Cardiac septum (tissue), 1 donor: ENCODE measurements around the gene IL27RA. TPM values are rescaled to one million over a fixed set of nuclear protein-coding genes. Genes with fewer than 3 reads are reported as not detected.
"Not testable (repeated sequence)": the region's sequence is repeated elsewhere in the genome, so short reads cannot be mapped to it uniquely, and the experiment has no call there.

ENCODE experiments used
- DNase-seq: peaks from one replicate; pipeline ENCODE4 v3.0.0-alpha.2; 2020; ENCODE audit warnings: low spot score
- intact Hi-C: fragments of 100-400 bp; cut with DNase I; formaldehyde crosslinking; loops from one replicate; pipeline ENCODE4 v1.14.0; 2022
- total RNA-seq: library from RNA; stranded (reverse); fragmentation: NEBNext Ultra II Directional; extraction: Animal tissue kit (Norgen Biotek cat#: 25700); gene quantifications from one replicate; pipeline ENCODE4 v1.2.1, GENCODE V29; 2021
- donor health status: DM: no; HTN: no; CAD: no.

IL27RA gene
- total RNA-seq, 1 donor from 2014 or later = 3.0 TPM

DNA sequence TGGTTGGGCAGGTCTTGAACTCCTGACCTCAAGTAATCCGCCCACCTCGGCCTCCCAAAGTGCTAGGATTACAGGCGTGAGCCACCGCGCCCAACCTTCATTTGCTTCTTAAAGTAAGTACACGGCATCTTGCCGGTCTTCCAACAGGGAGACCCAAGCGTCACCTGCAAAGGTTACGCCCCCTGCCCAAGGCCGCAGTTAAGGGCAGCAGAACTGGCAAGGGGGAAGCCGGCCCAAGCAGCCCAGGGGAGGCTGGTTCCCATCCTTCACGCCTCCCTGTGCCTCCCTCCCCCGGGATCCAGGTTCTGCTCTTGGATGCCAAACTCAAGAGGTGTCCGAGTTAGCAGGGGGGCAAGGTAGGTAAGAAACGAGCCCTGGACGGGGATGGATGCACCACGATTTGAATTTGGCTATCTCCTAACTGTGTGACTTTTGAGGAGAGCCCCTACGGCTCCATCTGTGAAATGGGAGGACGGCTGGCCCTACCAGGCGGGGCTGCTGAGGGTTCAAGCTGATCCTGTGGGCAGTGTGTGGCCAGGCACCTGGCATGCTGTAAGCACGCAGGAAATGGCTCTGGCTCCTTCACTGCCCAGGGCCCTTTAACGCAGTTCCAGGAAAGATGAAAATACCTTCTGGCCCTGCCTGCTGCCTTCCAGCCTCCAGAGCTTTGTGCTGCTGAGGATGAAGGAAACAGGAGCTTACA lies 34.5 kb upstream of the IL27RA start:
- DNase-seq = no peak
- intact Hi-C loops = no loop called here

DNA sequence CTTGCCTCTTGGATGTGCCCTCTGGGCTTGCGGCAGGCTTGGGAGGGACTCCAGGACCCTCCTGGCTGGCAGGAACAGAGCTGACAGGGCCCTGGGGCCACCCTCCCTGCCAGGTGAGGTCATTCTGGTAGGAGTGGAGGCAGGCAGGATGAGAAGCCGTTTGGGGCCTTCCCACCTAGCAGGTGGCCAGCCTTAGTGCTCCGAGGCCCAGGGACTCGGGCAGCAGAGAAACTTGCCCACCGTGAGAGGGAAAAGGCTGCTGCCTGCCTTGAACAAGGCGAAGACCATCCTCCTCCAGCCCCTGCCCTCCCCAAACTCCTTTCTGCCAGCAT lies 34.0 kb upstream of the IL27RA start:
- intact Hi-C loops = no loop called here
- DNase-seq = no peak

DNA sequence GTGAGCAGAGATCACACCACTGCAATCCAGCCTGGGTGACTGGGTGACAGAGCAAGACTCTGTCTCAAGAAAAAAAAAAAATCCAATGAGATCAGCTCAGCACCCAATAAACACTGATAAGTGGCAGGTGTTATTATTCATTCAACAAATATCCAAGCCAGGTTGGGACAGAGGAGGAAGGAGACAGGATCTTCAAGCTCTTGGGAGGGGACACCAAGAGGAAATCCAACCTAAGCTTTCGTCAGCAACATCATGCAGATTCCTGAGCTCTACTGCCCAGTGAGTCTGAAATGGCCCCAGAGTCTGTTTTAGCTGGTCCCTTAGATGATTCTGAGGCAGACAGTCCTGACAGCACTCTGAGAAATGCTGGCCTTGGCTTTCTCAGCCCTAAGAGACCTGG lies 33.1 kb upstream of the IL27RA start:
- DNase-seq = no peak
- intact Hi-C loops = no loop called here

DNA sequence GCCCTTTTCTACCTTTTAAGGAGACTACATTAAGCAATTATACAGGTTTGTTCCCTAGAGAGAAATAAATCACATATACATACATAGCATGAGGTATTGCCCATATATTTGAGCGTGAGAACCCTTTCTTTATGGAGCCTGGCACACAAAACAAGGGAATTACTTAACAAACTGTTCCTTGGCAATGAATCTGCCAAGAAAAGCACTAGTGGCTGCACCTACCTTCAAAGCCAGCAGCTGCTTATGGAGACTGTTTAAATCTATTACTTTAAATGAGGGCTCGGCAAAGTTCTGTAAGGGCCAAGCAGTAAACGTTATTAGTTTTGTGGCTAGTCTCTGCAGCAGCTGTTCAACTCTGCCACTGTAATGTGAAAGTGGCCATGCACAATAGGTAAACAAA lies 32.5 kb upstream of the IL27RA start:
- intact Hi-C loops = no loop called here
- no peak for DNase-seq

DNA sequence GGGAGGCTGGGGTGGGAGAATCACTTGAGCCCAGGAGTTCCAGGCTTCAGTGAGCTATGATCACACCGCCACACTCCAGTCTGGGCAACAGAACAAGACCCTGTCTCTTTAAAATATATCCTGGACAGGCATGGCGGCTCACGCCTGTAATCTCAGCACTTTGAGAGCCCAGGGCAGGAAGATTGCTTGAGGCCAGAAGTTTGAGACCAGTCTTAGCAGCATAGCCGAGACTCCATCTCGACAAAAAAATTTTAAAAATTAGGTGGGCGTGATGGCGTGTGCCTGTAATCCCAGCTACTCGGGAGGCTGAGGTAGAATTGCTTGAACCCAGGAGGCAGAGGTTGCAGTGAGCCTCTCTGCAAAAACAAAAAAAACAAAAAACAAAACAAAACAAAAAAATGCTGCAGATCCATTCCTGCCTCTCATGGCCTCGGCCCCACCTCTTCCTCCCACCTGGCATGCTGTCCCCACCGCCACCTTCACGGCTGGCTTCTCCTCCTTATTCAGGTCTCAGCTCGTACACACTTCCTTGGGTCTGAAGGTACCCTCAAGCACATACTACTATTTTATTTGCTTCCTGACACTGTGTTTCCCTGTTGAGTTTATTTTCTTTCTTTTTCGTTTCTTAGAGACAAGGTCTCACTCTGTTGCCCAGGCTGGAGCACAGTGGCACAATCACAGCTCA lies 30.7 kb upstream of the IL27RA start:
- intact Hi-C loops = no loop called here
- DNase-seq = no peak

DNA sequence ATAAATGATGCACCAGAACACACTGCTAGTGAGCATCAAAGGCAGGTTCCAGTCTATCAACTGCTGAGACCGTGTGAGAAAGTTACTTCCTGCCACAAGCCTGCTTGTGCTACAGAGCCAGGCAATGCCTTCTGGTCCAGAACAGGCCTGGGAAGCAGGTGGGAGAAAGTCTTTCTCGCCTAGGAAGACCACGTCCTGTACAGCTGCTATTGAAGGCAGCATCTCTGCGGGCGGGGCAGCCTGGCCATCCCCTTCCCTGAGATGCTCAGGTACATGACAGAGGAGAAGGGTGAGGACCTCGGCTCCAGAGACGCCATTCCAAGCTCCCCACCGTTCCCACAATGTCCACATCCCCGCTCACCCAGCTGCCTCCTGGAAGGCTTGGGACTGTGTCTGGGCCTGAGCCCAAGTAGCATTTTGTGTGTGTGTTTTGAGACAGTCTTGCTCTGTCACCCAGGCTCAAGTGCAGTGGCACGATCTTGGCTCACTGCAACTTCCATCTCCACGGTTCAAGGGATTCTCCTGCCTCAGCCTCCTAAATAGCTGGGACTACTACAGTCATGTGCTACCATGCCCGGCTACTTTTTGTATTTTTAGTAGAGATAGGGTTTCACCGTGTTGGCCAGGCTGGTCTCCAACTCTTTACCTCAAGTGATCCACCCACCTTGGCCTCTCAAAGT lies 28.9 kb upstream of the IL27RA start:
- intact Hi-C loops = no loop called here
- no peak for DNase-seq

DNA sequence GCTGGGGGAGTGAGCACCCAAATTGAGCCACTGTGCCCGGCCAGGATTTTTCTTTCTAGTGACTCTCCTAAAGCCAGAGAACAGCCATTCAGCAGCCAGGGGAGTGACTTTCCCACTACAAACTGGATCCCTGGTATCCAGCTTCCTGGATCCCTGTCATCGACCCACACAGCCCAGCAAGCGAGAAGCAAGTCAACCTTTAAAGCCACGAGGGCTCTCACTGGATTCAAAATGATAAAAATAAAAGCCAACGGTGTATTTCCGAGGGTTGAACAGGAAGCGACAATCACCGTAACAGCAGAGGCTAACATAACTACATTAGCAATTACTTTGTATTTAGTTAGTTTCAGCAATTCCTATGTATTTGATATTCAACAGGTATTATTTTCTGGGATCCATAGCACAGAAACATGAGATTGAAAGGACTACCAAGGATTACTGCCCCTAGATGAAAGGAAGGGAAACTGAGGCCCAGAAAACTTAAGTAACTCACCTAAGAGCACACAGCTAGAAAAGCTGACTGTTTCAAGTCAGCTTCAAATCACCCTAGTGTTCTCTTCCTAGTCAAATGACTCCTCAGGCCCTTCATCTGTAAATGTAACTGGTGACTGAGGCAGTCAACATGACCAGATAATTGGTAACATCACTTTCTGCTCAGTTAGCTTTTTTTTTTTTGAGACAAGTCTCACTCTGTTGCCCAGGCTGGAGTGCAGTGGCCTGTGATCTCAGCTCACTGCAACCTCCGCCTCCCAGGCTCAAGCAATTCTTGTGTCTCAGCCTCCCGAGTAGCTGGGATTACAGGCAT lies 28.1 kb upstream of the IL27RA start:
- intact Hi-C loops = no loop called here
- no peak for DNase-seq

DNA sequence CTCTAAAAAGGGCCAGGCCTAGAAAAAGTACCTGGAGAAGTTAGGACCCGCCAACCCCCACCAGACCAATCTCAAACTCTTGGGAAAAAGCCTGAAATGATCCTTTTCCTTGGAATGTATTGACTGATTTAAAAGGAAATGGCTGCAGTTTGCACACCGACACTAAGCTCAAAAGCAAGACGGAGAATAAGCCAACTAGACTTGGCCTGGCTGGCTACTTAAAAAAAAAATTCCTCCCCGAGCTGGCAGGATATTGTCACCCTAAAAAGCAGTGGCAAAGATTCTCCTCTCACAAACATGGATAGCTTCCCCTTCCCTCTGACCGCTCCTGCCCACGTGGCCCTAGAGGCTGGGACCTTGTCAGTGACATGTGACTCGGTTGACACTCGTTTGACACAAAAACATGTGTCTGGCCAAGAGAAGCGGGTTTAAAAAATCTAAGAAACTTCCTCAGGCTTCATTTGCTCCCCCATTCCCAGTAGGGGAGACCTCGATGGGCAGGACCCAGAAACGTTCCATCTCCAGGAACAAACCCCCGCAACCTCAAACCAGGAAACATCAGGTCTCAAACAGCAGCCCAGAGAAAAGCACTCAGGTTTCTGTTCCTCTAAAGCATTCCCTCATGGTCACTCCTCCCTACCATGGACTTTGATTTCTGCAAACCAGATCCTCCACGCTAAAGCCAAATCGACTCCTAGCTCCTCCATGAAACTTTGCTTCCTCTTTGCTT lies 26.8 kb upstream of the IL27RA start:
- intact Hi-C loops = no loop called here
- peak; percentile 87 for DNase-seq

DNA sequence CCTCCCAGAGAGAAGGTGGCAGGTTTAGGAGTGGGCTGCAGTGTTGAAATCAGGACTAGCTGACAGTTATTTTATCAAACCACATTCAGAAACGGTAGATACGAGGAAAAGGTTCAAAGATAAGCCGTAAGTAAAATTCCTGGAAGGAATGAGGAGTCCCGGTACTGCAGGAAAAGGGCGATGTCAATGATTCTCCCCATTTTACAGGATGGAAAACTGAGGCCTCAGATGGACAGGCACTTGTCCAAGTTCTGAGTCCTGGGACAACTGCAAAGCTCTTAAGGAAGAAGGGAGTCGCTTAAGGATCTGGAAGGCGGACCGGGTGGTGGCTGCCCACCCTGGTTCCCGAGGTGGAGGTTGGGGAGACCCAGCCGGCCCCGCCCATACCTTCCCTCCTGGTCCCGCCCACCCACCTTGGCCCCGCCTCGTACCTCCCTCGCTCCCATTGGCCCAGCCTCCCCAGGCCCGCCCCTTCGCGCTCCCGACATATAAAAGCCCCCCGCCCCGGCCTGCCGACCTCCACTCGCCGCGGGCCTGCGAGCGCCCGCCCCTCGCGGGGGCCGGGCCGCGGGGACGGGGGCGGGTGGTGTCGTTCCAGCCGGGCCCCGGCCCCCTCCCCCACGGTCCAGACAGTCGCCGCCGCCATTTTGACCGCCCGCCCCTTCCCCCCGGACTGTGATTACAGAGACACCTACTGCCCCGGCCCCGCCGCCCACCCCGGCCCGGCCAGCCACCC lies 26.0 kb upstream of the IL27RA start:
- intact Hi-C loops = loop anchor here (2.0 kb wide), 1 partner anchor 53 kb away; the partner anchor contains the start of gene DCAF15

DNA sequence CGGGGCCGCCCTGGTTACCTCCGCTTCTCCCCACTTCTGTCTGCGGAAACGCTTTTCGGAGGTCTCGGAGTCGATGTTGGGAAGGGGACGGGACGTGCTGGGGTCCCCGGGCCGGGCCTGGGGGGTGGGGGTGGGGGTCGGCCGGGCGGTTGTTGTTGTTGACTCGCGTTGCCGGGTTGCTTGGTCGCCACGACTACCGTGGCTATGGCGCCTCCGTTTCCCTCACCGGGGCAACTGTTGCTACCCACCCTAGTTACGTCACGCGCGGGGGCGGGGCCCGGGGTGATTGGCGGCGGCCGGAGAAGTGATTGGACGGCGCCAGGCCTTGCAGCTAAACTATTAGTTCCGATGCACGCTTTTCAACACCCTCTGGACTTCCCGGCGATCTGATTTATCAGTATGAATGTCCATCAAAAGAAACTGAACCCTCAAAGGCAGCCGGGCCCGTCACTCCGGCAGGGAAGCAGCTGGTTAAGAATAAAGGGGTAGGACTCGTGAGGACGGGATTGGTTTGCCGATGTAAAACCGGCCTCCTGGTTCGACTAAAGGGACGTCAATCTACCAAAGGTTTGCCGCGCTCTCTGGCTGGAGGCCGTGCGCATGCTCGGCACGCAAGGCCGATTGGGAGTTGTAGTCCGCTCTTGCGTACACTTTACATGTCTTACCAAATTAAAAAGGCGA lies 25.3 kb upstream of the IL27RA start, which contains the start of gene RFX1:
Gene RFX1, minus strand, starts transcription at position 236 of the 681 bp plus-strand sequence. CDS start 12,477 bp downstream, outside the sequence.
- DNase-seq = peak; percentile 100
- intact Hi-C loops = loop anchor here (2.0 kb wide), 1 partner anchor 53 kb away; the partner anchor contains the start of gene DCAF15

More for the DNA sequence above, 26.0 kb upstream of the IL27RA start:
- DNase-seq = peak; percentile 97

DNA sequence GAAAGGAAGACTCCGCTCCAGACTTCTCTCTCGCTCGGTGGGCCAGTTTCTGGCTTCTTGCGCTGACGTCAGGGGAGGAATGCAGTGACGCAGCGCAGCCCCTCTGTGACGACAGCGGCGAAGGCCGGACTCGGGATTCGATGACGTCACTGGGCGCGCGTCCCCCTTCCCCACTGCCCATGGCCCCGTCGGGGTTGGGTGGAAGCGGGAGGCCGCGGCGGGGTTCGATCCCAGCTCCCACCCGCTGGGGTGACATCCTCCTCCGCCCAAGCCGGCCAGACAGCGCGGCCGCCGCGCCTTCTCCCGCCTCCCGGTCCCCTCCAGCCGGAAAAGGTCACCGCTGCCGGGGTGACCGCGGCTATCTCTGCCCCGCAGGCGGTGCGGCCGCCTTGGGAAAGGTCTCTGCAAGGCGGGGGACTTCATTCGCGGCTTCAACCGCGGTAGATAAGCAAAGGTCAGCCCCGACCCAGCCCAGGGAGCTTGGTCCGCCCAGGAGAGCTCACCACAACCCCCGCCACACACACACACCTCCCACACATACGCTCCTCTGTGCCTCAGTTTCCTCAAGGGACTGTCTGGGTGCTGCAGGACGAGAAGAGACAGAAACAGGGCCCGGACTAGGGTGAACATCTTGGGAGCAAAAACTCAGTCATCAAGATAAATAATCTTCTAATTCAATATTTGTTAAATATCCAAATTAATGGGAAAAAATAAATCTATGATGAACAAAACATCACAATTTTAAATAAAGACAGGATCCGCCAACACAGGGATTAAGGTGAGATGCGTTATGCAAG lies 24.6 kb upstream of the IL27RA start:
- intact Hi-C loops = loop anchor here (2.0 kb wide), 1 partner anchor 54 kb away; the partner anchor contains the start of gene DCAF15
- DNase-seq = no peak

DNA sequence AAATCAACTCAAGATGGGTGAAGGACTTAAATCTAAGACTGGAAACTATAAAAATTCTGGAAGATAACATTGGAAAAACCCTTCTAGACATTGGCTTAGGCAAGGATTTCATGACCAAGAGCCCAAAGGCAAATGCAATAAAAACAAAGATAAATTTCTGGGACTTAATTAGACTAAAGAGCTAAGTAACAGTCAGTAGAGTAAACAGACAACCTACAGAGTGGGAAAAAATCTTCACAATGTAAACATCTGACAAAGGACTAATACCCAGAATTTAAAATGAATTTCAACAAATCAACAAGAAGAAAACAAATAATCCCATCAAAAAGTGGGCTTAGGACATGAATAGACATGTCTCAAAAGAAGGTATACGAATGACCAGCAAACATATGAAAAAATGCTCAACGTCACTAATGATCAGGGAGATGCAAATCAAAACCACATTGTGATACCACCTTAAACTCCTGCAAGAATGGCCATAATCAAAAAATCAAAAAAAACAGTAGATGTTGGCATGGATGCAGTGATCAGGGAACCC lies 19.1 kb upstream of the IL27RA start:
- intact Hi-C loops = no loop called here

DNA sequence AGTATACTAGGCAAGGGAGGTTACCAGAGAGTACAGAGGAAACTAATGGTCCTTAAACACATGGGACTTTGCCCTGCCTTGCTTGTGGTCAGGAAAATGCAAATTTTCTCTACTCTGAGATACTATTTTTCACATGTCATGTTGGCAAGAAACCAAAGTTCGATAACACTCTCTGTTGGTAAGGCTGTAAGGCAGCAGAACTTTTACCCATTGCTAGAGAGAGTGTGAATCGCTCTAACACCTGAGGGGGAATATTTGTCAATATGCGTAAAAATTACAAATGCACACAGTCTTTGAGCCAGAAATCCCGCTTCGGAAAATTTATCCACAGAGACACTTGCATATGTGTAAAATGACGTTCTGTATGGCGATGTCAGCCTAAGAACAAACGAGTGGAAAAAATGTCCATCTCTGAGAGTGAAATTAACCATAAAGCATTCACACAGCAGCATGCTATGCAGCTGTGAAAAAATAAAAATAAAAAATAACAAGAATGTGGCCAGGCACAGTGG lies 16.0 kb upstream of the IL27RA start:
- intact Hi-C loops = no loop called here
- DNase-seq = no peak

More for the DNA sequence above, 19.1 kb upstream of the IL27RA start:
- no peak for DNase-seq

DNA sequence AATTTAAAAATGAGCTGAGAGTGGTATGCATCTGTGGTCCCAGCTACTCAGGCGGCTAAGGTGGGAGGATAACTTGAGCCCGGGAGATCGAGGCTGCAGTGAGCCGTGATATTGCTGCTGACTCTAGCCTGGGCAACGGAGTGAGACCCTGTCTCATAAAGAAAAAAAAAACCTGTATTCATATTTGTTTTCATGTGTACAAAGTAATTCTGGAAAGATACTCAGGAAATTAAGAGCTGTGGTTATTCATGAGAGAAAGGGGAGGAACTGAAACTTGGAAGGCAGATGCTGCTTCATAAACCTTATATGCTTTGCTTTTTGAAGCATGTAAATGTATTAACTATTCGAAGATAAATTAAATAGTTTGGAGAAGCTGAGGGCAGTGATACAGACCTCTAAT lies 12.5 kb upstream of the IL27RA start:
- no peak for DNase-seq
- intact Hi-C loops = no loop called here

DNA sequence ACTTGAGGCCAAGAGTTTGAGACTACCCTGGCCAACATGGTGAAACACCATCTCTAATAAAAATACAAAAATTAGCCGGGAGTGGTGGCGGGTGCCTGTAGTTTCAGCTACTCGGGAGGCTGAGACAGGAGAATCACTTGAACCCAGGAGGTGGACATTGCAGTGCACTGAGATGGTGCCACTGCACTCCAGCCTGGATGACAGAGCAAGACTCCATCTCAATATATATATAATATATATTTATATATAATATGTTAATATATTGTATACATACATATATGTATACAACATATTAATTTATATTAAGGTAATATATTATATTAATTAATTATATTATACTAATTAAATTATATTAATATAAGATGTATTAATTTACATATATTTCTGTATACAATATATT lies 11.8 kb upstream of the IL27RA start:
- DNase-seq, intact Hi-C loops: not testable (repeated sequence)

DNA sequence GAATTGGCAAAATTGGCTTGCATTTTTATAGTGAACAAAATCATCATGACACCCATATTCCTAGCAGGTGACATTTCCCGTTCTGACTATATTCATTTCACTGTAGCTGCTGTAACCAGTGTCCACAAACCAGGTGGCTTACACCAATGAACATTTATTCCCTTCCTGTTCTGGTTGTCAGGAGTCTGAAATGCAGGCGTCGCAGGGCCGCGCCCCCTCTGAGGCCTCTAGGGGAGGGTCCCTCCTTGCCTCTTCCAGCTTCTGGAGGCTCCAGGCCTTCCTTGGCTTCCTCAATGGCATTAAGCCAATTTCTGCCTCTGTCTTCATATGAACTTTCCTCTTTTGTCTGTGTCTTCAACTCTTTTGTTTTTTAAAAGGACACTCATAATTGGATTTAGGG lies 10.1 kb upstream of the IL27RA start:
- intact Hi-C loops = no loop called here
- DNase-seq = no peak

DNA sequence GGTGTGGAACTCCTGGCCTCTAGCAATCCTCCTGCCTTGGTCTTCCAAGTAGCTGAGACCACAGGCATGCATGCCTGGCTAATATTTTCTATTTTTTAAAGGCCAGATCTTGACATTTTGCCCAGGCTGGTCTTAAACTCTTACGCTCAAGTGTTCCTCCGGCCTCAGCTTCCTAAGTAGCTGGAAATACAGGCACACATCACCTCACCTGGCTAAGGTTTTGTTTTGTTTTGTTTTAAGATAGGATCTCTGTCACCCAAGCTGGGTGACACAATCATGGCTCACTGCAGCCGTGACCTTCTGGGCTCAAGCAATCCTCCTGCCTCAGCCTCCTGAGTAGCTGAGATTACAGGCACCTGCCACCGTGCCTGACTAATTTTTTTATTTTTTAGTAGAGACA lies 9.1 kb upstream of the IL27RA start:
- intact Hi-C loops = no loop called here
- no peak for DNase-seq
